ENCODE results near the gene SLC35G3.
A peak's percentile ranks its signal among the peaks of the same experiment; 100 is the strongest.
"Not testable (repeated sequence)": the region's sequence is repeated elsewhere in the genome, so short reads cannot be mapped to it uniquely, and the experiment has no call there.

Gene SLC35G3

GRCh38 chr17:35194001-35194400, at the start of gene SLC35G3:
Gene SLC35G3, minus strand, starts transcription at chr17:35194393. Its CDS starts 86 bp downstream, at chr17:35194307.
- not testable (repeated sequence) for DNase-seq

DNA sequence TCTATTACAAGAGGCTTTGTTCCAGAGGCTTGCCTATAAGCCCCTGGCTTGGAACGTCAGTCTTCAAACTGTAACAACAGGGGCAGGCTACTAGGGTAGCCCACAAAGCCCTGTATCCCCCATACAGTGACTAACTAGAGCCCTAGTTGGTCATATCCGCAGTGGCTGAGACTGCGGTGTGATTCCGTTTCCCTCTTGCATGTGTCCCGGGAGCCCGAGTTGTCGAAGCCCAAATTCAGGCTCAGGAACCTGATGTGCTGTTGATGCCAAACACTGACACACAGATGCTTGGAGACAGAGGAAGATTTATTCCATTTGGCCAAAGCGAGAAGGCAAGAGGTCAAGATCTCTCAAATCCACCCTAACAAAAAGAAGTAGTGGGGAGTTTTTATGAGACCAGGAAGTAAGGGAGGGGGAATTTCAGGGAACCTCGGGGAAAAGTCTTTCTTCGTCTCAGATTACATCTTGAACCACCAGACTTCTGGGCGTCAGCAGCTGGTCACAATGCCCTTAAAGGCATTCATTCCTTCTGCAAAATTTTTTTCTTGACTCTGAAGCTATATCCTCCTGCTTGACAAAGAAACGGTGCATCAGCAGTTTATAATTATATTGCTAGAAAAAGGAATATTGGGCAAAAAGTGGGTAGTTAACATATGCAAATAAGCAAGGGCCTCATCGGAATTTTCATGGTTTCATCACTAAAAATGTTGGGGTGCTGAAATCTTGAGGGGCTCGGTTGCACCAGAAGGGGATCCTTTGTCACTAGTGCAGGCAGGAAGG, 49.6 kb upstream of the SLC35G3 start:
- peak in 1 of 2 experiments; percentile 17 for DNase-seq

GRCh38 chr17:35242805-35243560, 48.8 kb upstream of the SLC35G3 start, which contains the start of gene SLFN5:
Gene SLFN5, plus strand, starts transcription at chr17:35243072. Its CDS starts 15,619 bp downstream, at chr17:35258691.
- peak; percentile 83 to 84 for DNase-seq

- DNase-seq = peak; percentile 73 to 89
Observed at GRCh38 chr17:35242158-35242804, 48.1 kb upstream of the SLC35G3 start.

GRCh38 chr17:35241520-35241919, 47.3 kb upstream of the SLC35G3 start:
- no peak for DNase-seq

DNA sequence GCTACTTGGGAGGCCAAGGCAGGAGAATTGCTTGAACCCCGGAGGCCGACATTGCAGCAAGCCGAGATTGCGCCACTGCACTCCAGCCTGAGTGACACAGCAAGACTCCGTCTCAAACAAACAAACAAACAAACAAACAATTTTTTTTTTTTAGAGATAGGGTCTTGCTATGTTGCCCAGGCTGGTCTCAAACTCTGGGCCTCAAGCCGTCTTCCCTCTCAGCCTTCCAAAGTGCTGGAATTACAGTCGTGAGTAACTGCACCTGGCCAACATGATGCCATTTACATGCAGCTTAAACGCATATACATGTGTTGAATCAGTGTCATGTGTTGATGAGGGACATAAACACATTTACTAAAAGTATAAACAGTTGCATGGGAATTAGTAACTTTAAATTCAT, 46.7 kb upstream of the SLC35G3 start:
- no peak for DNase-seq

DNA sequence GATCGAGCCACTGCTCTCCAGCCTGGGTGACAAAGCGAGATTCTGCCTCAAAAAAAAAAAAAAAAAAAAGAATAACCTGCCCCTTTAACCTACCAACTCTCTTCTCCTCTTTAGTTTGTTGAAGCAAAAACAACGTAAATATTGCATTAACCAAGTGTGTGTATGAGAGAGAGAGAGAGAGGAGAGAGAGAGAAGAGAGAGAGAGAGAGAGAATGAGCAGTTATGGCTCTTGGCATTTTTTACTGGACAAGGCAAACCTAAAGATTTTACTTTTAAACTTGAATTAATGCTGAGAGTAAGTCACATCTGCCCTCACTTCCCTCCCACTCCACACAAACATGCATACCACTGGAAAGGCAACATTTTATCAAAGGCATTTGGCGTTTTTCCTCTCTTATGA, 45.6 kb upstream of the SLC35G3 start:
- no peak for DNase-seq

- no peak for DNase-seq
Observed at GRCh38 chr17:35238821-35239220, 44.6 kb upstream of the SLC35G3 start.

GRCh38 chr17:35236821-35237220, 42.6 kb upstream of the SLC35G3 start:
- no peak for DNase-seq

DNA sequence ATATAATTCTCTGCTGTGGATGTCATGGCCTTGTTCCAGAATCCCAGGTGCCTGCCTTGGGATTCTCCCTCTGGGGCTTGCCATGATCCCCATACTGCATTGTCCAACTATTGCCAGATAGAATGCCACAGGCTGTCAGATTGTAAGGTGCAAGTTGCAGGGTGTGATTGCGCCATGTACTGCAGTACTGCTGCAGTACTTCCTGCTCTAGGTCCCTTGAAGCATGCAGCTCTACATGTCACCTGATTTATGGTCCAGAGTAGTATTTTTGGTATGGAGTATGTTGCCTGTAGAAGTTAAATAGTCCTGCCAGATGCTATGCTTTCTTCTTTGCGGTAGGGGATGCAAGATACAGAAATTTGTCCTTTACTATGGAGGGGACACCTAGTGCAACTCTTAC, 41.7 kb upstream of the SLC35G3 start:
- DNase-seq = no peak

DNA sequence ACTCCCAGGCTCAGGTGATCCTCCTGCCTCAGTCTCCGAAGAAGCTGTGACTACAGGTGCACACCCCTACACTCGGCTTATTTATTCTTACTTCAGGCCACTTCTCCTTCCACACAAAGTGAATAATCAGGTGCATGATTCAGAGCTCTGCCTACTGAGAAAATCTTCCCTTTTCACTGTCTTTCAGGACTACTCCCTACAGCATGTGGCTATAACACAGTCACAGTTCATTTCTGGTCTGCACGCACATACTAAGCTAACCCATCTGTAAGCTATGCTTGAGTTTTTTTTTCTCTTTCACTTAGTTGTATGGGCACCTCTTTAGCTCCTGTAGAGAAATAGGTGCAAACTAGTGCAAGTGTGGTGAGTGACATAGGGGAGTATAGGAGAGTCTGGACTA, 41.1 kb upstream of the SLC35G3 start:
- no peak for DNase-seq

DNA sequence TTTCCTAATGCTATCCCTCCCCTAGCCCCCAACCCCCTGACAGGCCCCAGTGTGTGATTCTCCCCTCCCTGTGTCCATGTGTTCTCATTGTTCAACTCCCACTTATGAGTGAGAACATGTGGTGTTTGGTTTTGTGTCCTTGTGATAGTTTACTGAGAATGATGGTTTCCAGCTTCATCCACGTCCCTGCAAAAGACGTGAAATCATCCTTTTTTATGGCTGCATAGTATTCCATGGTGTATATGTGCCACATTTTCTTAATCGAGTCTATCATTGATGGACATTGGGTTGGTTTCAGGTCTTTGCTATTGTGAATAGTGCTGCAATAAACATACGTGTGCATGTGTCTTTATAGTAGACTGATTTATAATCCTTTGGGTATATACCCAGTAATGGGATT, 40.1 kb upstream of the SLC35G3 start:
- not testable (repeated sequence) for DNase-seq

DNA sequence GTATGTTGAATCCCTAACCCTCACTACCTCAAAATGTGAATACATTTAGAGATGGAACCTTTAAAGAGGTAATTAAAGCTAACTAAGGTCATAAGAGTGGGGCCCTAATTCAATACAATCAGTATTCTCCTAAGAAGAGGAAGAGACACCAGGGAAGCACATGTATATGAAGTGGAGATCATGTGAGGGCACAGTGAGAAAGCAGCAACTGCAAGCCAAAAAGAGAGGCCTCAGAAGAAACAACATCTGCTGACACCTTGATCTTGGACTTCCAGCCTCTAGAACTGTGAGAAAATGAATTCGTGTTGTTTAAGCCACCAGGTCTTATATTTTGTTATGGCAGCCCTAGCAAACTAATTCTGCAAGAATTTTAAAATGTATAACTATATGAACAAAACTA, 35.4 kb upstream of the SLC35G3 start:
- no peak for DNase-seq

GRCh38 chr17:35227546-35227945, 33.4 kb upstream of the SLC35G3 start:
- DNase-seq = no peak

- DNase-seq = no peak
Observed at GRCh38 chr17:35224436-35224835, 30.2 kb upstream of the SLC35G3 start.

GRCh38 chr17:35222452-35222851, 28.3 kb upstream of the SLC35G3 start:
- DNase-seq = no peak

DNA sequence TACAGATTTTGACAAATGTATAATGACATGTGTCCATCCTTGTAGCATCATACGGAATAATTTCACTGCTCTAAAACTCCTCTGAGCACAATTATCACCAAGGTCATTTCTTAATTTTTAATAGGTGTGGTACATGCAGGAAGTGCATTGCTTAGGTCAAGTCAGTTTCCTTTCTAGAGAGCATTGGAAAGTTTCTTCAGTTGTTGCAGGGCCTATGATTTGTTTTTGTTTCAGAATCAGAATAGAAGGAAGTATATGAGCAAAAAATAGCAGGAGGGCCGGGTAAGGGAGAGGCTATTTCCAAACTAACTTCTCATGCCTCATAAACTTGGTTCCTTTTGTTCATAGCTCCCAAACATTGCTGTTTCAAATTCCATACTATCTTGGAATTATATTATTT, 24.7 kb upstream of the SLC35G3 start:
- DNase-seq = no peak

- DNase-seq = no peak
Observed at GRCh38 chr17:35217107-35217506, 22.9 kb upstream of the SLC35G3 start.

GRCh38 chr17:35214631-35215273, 20.6 kb upstream of the SLC35G3 start:
- no peak for DNase-seq

DNA sequence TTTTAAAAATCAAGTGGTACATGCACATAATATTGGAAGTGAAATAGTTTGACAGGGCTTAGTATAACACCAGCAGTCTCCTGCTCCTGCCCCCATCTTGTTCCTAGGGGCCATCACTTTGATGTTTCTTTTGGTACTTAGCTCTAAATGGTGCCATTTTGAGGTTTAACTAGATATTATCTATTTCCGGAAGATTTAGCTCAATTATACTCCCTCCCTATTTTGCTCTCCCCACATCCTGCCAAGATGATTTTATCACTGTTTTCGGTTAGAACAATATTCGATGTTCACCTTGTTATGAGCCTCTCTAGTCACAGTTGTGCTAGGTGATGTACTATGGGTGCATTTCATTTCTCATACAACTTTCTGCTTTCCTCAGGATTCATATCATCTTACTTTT, 20.0 kb upstream of the SLC35G3 start:
- DNase-seq = no peak

- DNase-seq = no peak
Observed at GRCh38 chr17:35213412-35213940, 19.3 kb upstream of the SLC35G3 start.

GRCh38 chr17:35212668-35213067, 18.5 kb upstream of the SLC35G3 start:
- no peak for DNase-seq

- DNase-seq = no peak
Observed at GRCh38 chr17:35210741-35211140, 16.5 kb upstream of the SLC35G3 start.
